MM.1S (cell line): ENCODE measurements around the gene SCYGR1.

Experiments used
- DNase-seq: peaks from one replicate; pipeline ENCODE4 v3.0.0-alpha.2; 2015
- H2AFZ ChIP-seq: fragments of 300-600 bp; sonication (generic); 2 replicates; pipeline ENCODE4 v1.6.0; 2016; ENCODE audit warnings: antibody characterized with exemption, low read length
- H3F3A ChIP-seq: fragments of 300-600 bp; sonication (generic); 2 replicates; pipeline ENCODE4 v1.6.1; 2016; ENCODE audit warnings: mild to moderate bottlenecking, antibody characterized with exemption, low read length, moderate library complexity, mixed read lengths; ENCODE audit not compliant: insufficient read depth
- H3K27ac ChIP-seq: fragments of 300-600 bp; sonication (generic); 2 replicates; pipeline ENCODE4 v1.5.1; 2016; ENCODE audit warnings: mild to moderate bottlenecking, low read length
- H3K27me3 ChIP-seq: fragments of 300-600 bp; sonication (generic); replicated peaks from 2 replicates; pipeline ENCODE4 v1.6.0; 2016; ENCODE audit warnings: low read length; ENCODE audit not compliant: insufficient read depth
- H3K36me3 ChIP-seq: fragments of 300-600 bp; sonication (generic); replicated peaks from 2 replicates; pipeline ENCODE4 v1.6.1; 2016; ENCODE audit warnings: mild to moderate bottlenecking, low read length, mixed read lengths; ENCODE audit not compliant: insufficient read depth
- H3K4me1 ChIP-seq: fragments of 300-600 bp; sonication (generic); 2 replicates; pipeline ENCODE4 v1.6.1; 2016; ENCODE audit warnings: low read length, mixed read lengths
- H3K4me2 ChIP-seq: fragments of 300-600 bp; sonication (generic); 2 replicates; pipeline ENCODE4 v1.6.0; 2016; ENCODE audit warnings: low read depth, low read length
- H3K4me3 ChIP-seq: fragments of 300-600 bp; sonication (generic); 2 replicates; pipeline ENCODE4 v1.5.1; 2016; ENCODE audit warnings: low read length, mixed read lengths
- H3K79me2 ChIP-seq: fragments of 300-600 bp; sonication (generic); 2 replicates; pipeline ENCODE4 v1.6.1; 2016; ENCODE audit warnings: mixed run types, low read length, mixed read lengths
- H3K9ac ChIP-seq: fragments of 300-600 bp; sonication (generic); 2 replicates; pipeline ENCODE4 v1.6.1; 2016; ENCODE audit warnings: low read length, mixed read lengths
- H3K9me2 ChIP-seq: fragments of 300-600 bp; sonication (generic); replicated peaks from 2 replicates; pipeline ENCODE4 v1.6.1; 2016; ENCODE audit warnings: mild to moderate bottlenecking, low read length, mixed read lengths; ENCODE audit not compliant: insufficient read depth
- H3K9me3 ChIP-seq: fragments of 300-600 bp; sonication (generic); replicated peaks from 2 replicates; pipeline ENCODE4 v1.6.1; 2016; ENCODE audit warnings: mild to moderate bottlenecking, low read length, mixed read lengths; ENCODE audit not compliant: insufficient read depth
- H4K20me1 ChIP-seq: fragments of 300-600 bp; sonication (generic); 2 replicates; pipeline ENCODE4 v1.6.1; 2016; ENCODE audit warnings: mild to moderate bottlenecking, low read length, moderate library complexity, mixed read lengths; ENCODE audit not compliant: insufficient read depth
- CTCF ChIP-seq: fragments of 300-600 bp; sonication (generic); IDR thresholded peaks from 2 replicates; pipeline ENCODE4 v1.5.1; 2016; ENCODE audit warnings: antibody characterized with exemption, low read length, mixed read lengths
- EZH2 ChIP-seq: fragments of 300-600 bp; sonication (generic); optimal IDR thresholded peaks from 2 replicates; pipeline ENCODE3; 2017; ENCODE audit warnings: low read depth, mild to moderate bottlenecking, antibody characterized with exemption, low read length, mixed read lengths
- EZH2phosphoT487 ChIP-seq: fragments of 300-600 bp; sonication (generic); IDR thresholded peaks from 2 replicates; pipeline ENCODE4 v1.6.1; 2018; ENCODE audit warnings: antibody characterized with exemption, low read length

SCYGR1 gene

GRCh38 chr2:227390468-227391256 lies 2.9 kb upstream of the SCYGR1 start:
- DNase-seq = no peak
- Histone ChIP-seq H3K4me3 (no peak overlapping the region), H3F3A (no peaks in the 10 kb centered on the region), H3K9me3 (no peaks in the 10 kb centered on the region), H3K36me3 (no peaks in the 10 kb centered on the region), H3K4me2 (no peak overlapping the region), H2AFZ (no peak overlapping the region), H4K20me1 (no peaks in the 10 kb centered on the region), H3K4me1 (peaks cover 5% of the 10 kb centered on the region; the same call in 1 of the 2 replicates), H3K27me3 (no peaks in the 10 kb centered on the region), H3K79me2 (no peaks in the 10 kb centered on the region), H3K27ac (no peak overlapping the region), H3K9me2 (no peaks in the 10 kb centered on the region), H3K9ac (no peak overlapping the region)
- TF ChIP-seq EZH2phosphoT487 (no peak), EZH2 (no peak), CTCF (no peak)

GRCh38 chr2:227389661-227390060 lies 1.9 kb upstream of the SCYGR1 start:
- no peaks in the 10 kb centered on the region for H3K79me2 ChIP-seq
- no peaks in the 10 kb centered on the region for H4K20me1 ChIP-seq
- no peaks in the 10 kb centered on the region for H3K9me3 ChIP-seq
- H3K4me2 ChIP-seq = no peak overlapping the region
- H3K4me1 ChIP-seq = peaks cover 5% of the 10 kb centered on the region; the same call in 1 of the 2 replicates
- H3K27ac ChIP-seq = no peak overlapping the region
- H3K9ac ChIP-seq = no peak overlapping the region
- H3K4me3 ChIP-seq = no peak overlapping the region
- no peaks in the 10 kb centered on the region for H3K9me2 ChIP-seq
- no peak for TF ChIP-seq EZH2phosphoT487
- no peak for TF ChIP-seq CTCF
- TF ChIP-seq EZH2 = no peak
- no peaks in the 10 kb centered on the region for H3K27me3 ChIP-seq
- no peaks in the 10 kb centered on the region for H3F3A ChIP-seq
- H2AFZ ChIP-seq = no peak overlapping the region
- DNase-seq = no peak
- no peaks in the 10 kb centered on the region for H3K36me3 ChIP-seq

DNA sequence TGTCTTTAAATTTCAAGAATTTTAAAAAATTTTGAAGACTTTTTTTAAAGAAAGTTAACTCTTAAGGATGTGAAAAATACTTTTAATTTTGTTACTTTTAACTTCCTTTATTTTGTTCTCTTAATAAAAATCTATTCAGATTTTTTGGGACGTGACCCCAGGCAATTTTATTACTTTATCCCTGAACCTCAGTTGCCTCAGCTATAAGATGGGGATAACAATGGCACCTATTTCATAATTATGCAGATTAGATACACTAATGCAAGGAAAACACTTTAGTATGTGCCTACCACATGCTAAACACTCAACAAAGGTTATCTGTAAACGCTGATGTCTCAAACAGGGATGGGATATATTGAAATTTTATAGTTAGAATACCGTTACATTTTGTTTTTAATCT lies 1.5 kb upstream of the SCYGR1 start:
- H4K20me1 ChIP-seq = no peaks in the 10 kb centered on the region
- no peak for TF ChIP-seq CTCF
- no peak for TF ChIP-seq EZH2phosphoT487
- TF ChIP-seq EZH2 = no peak
- no peak overlapping the region for H3K4me3 ChIP-seq
- H3K4me2 ChIP-seq = no peak overlapping the region
- H2AFZ ChIP-seq = no peak overlapping the region
- H3K9ac ChIP-seq = no peak overlapping the region
- no peaks in the 10 kb centered on the region for H3K9me3 ChIP-seq
- H3K4me1 ChIP-seq = peaks cover under 1% of the 10 kb centered on the region; the same call in 1 of the 2 replicates
- no peaks in the 10 kb centered on the region for H3F3A ChIP-seq
- no peaks in the 10 kb centered on the region for H3K36me3 ChIP-seq
- no peaks in the 10 kb centered on the region for H3K9me2 ChIP-seq
- no peak overlapping the region for H3K27ac ChIP-seq
- no peaks in the 10 kb centered on the region for H3K79me2 ChIP-seq
- DNase-seq = no peak
- H3K27me3 ChIP-seq = no peaks in the 10 kb centered on the region
